ENCODE measurements around the gene ATRX.
"Not testable (repeated sequence)": the region's sequence is repeated elsewhere in the genome, so short reads cannot be mapped to it uniquely, and the experiment has no call there.

The ATRX gene

DNA sequence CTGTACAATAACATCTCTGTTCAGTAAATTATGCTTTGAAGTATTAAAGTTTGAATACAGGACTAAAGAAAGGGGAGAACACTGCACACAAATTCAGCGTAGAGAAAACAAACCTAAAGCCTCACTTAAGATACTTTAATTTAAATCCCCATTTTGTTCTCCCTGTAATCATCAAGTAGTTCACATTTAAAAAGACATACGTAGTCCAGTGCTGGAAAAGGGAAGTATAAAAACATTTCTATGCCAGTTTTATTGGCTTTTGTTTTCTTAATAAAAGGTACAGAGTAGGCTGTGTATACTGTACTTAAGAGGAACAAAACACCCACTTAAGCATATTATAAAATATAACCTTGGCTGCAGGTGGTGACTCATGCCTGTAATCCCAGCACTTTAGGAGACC, 237.3 kb downstream of the ATRX start:
- in situ Hi-C loops (cut with MboI; ENCODE audit: low sequenced_read_pairs): no loop called here
- no peaks in the 10 kb centered on the region for H3K27me3 ChIP-seq (ENCODE audit: low read depth)
- H3K4me3 ChIP-seq: no peak overlapping the region
- H3K9me3 ChIP-seq: no peaks in the 10 kb centered on the region
- H3K4me1 ChIP-seq: peaks cover 10% of the 10 kb centered on the region
- H3K36me3 ChIP-seq (replicated peaks): no peaks in the 10 kb centered on the region
- peak; percentile 59 to 94 for DNase-seq (ENCODE audit: low spot score in 2 of 2)

DNA sequence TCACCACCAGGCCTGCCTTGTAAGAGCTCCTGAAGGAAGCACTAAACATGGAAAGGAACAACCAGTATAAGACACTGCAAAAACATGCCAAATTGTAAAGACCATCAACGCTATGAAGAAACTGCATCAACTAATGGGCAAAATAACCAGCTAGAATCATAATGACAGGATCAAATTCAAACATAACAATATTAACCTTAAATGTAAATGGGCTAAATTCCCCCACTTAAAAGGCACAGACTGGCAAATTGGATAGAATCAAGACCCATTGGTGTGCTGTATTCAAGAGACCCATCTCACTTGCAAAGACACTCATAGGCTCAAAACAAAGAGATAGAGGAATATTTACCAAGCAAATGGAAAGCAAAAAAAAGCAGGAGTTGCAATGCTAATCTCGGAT, 246.2 kb downstream of the ATRX start:
- H3K36me3 ChIP-seq (replicated peaks); H3K4me3 ChIP-seq; DNase-seq (ENCODE audit: low spot score in 2 of 2); H3K27me3 ChIP-seq (ENCODE audit: low read depth); H3K9me3 ChIP-seq; in situ Hi-C loops (cut with MboI; ENCODE audit: low sequenced_read_pairs); H3K4me1 ChIP-seq: not testable (repeated sequence)

DNA sequence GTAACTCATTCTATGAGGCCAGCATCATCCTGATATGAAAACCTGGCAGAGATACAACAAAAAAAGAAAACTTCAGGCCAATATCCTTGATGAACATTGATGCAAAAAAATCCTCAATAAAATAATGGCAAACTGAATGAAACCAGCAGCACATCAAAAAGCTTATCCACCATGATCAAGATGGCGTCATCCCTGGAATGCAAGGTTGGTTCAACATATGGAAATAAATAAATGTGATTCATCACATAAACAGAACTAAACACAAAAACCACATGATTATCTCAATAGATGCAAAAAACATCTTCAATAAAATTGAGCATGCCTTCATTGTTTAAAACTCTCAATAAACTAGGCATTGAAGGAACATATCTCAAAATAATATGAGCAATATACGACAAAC, 254.8 kb downstream of the ATRX start:
- H3K4me1 ChIP-seq: peaks cover 17% of the 10 kb centered on the region
- DNase-seq (ENCODE audit: low spot score in 2 of 2); H3K36me3 ChIP-seq (replicated peaks); H3K4me3 ChIP-seq; in situ Hi-C loops (cut with MboI; ENCODE audit: low sequenced_read_pairs); H3K27me3 ChIP-seq (ENCODE audit: low read depth); H3K9me3 ChIP-seq: not testable (repeated sequence)

DNA sequence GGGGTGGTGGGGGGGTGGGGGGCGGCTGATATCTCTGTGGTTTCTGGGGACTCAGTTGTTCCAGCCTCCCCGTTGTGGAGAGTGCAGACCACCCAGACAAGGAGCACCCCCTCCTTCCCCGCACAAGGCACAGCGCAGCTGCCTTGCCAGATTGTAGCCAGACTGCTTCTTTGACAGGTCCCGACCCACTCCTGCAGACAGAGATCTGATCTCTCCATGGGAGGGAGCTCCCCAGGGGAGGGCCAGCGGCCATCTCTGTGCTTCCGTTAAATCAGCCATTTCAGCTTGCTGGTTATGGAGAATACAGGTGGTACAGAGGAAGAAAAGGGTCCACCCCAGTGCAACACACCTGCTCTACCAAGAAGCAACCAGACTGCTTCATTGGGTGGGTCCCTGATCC, 258.0 kb downstream of the ATRX start:
- Histone ChIP-seq H3K4me1 (peaks cover 17% of the 10 kb centered on the region), H3K36me3 (replicated peaks) (no peaks in the 10 kb centered on the region), H3K27me3 (ENCODE audit: low read depth) (no peaks in the 10 kb centered on the region), H3K4me3 (no peak overlapping the region), H3K9me3 (no peaks in the 10 kb centered on the region)
- in situ Hi-C loops (cut with MboI; ENCODE audit: low sequenced_read_pairs): no loop called here
- DNase-seq (ENCODE audit: low spot score in 2 of 2): no peak

DNA sequence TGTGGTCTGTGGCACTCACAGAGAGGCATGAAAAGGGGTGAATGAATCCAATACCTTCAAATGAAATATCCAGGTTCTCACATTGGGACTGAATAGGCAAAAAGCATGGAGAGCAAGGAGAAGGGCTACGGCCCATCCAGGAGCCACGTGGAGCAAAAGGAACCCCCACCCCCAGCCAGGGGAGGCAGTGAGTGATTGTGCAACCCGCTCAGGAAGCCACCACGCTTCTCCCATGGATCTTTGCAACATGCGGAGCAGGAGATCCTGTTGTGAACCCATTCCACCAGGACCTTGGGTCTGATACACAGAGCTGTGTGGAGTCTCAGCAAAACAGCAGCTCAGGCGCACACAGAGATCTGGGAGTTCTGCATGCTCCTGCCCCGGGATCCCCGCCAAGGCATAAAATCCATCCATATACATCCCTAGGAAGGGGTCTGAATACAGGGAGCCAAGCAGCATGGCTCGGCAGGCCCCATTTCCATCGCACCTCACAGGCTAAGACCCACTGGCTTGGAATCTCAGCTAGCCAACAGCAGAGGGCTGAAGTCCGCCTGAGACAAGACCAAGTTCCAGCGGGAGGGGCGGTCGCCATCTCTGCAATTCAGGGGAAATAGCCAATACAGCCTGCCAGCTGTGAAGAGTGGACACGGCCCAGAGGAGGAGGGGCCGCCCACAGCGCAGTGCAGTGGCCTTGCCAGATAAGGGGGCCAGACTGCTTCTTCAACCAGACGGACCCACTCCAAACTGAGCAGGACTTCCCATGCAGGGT, 258.6 kb downstream of the ATRX start:
- Histone ChIP-seq H3K4me1 (peaks cover 17% of the 10 kb centered on the region), H3K27me3 (ENCODE audit: low read depth) (no peaks in the 10 kb centered on the region), H3K9me3 (no peaks in the 10 kb centered on the region), H3K4me3 (no peak overlapping the region), H3K36me3 (replicated peaks) (0 out of 2 replicates have a peak, but pooled peaks cover 4% of the 10 kb centered on the region)
- peak in 1 of 2 experiments; percentile 66 for DNase-seq (ENCODE audit: low spot score in 2 of 2)
- in situ Hi-C loops (cut with MboI; ENCODE audit: low sequenced_read_pairs): no loop called here

DNA sequence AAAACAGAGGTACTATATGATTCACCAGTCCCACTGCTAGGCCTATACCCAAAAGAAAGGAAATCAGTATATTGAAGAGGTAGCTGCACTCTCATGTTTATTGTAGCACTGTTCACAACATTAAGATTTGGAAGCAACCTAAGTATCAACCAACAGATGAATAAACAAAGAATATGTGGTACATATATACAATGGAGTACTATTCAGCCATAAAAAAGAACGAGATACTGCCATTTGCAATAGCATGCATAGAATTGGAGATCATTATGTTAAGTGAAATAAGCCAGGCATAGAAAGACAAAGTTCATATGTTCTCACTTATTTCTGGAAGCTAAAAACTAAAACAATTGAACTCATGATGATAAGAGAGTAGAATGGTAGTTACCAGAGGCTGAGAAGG, 266.3 kb downstream of the ATRX start:
- H3K4me3 ChIP-seq: no peak overlapping the region
- DNase-seq (ENCODE audit: low spot score in 2 of 2): no peak
- peaks cover 2% of the 10 kb centered on the region for H3K9me3 ChIP-seq
- H3K27me3 ChIP-seq (ENCODE audit: low read depth): no peaks in the 10 kb centered on the region
- H3K36me3 ChIP-seq (replicated peaks): peaks cover 28% of the 10 kb centered on the region
- in situ Hi-C loops (cut with MboI; ENCODE audit: low sequenced_read_pairs): no loop called here
- no peaks in the 10 kb centered on the region for H3K4me1 ChIP-seq

DNA sequence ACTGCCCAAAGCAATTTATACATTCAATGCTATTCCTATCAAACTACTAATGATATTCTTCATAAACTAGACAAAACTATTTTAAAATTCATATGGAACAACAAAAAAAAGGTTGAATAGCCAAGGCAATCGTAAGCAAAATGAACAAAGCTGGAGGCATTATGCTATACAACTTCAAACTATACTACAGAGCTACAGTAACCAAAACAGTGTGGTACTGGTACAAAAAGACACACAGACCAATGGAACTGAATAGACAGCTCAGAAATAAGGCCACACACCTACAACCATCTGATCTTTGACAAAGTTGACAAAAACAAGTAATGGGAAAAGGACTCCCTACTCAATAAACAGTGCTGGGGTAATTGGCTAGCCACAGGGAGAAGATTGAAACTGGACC, 271.8 kb downstream of the ATRX start:
- H3K4me1 ChIP-seq: no peaks in the 10 kb centered on the region
- in situ Hi-C loops (cut with MboI; ENCODE audit: low sequenced_read_pairs): no loop called here
- H3K4me3 ChIP-seq: no peak overlapping the region
- H3K27me3 ChIP-seq (ENCODE audit: low read depth): no peaks in the 10 kb centered on the region
- H3K9me3 ChIP-seq: peaks cover 8% of the 10 kb centered on the region
- H3K36me3 ChIP-seq (replicated peaks): peaks cover 16% of the 10 kb centered on the region
- no peak for DNase-seq (ENCODE audit: low spot score in 2 of 2)

DNA sequence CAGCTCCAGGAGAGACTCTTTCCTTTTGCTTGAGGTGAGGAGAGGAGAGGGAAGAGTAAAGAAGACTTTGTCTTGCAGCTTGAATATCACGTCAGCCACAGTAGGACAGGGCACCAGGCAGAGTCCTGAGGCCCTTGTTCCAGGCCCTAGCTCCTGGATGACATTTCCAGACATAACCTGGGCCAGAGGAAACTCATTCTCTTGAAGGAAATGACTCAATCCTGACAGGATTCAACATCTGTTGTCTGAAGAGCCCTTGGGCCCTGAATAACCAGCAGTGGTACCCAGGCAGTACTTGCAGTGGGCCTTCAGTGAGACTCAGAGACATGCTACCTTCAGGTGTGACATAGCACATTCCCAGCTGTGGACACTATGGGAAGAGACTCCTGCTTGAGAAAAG, 276.0 kb downstream of the ATRX start:
- in situ Hi-C loops (cut with MboI; ENCODE audit: low sequenced_read_pairs): no loop called here

DNA sequence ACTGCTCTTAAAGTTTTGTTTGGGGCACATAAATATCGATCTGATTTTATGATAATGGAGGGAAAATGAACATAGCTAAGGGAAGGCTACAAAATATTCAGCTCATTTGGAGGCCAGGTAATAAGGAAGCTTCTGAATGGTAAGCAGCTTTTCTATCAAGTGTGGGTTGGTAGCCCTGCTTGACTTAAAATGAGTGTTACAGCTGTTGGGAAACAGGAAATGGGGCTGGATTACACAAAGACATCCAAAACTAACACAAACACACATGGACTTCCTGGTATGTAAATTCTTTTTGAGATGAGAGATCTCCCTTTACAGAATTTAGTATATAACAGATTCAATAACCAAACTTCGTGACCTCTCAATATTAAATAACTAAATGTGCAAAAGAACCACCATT, 280.8 kb downstream of the ATRX start:
- H3K27me3 ChIP-seq (ENCODE audit: low read depth): no peaks in the 10 kb centered on the region
- in situ Hi-C loops (cut with MboI; ENCODE audit: low sequenced_read_pairs): no loop called here

More for the DNA sequence above, 276.0 kb downstream of the ATRX start:
- H3K36me3 ChIP-seq (replicated peaks): peaks cover 13% of the 10 kb centered on the region
- no peak for DNase-seq (ENCODE audit: low spot score in 2 of 2)
- no peak overlapping the region for H3K4me3 ChIP-seq
- peaks cover 4% of the 10 kb centered on the region; the same call in 1 of the 2 replicates for H3K4me1 ChIP-seq
- H3K27me3 ChIP-seq (ENCODE audit: low read depth): no peaks in the 10 kb centered on the region
- H3K9me3 ChIP-seq: peaks cover 6% of the 10 kb centered on the region; the same call in 1 of the 2 replicates

DNA sequence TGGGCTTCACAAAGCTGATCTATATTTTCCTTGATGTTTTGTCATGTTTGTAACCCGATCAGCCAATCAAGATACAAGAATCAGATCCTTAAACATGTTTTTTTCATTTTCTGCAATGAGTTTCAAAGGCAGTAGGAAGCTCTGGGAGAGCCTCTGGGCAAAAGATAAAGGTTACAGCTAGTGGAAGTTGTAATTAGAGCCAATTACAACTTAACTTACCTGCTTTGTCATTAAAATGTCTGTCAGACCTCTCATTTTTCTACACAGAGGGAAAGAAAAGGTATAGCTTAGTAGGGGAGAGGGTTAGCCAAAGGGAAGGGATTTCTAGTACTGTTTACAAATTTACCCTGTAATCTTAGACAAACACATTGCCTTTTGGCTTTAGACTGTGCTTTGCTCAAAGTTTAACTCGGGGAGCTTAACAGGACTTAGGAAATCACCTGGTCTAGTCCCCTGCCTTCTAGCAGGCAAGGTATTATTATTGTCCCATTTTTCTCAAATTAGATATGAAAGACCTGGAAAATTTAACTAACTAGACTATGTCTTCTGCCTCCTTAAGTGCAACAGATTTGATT, 283.0 kb downstream of the ATRX start:
- H3K9me3 ChIP-seq: no peaks in the 10 kb centered on the region
- H3K4me1 ChIP-seq: no peaks in the 10 kb centered on the region
- H3K27me3 ChIP-seq (ENCODE audit: low read depth): no peaks in the 10 kb centered on the region
- H3K36me3 ChIP-seq (replicated peaks): peaks cover 5% of the 10 kb centered on the region; the same call in 1 of the 2 replicates
- peak in 1 of 2 experiments; percentile 41 for DNase-seq (ENCODE audit: low spot score in 2 of 2)
- H3K4me3 ChIP-seq: no peak overlapping the region
- in situ Hi-C loops (cut with MboI; ENCODE audit: low sequenced_read_pairs): no loop called here

More for the DNA sequence above, 280.8 kb downstream of the ATRX start:
- no peak overlapping the region for H3K4me3 ChIP-seq
- peaks cover 5% of the 10 kb centered on the region; the same call in 1 of the 2 replicates for H3K36me3 ChIP-seq (replicated peaks)
- peaks cover 4% of the 10 kb centered on the region; the same call in 1 of the 2 replicates for H3K4me1 ChIP-seq
- H3K9me3 ChIP-seq: no peaks in the 10 kb centered on the region
- no peak for DNase-seq (ENCODE audit: low spot score in 2 of 2)

DNA sequence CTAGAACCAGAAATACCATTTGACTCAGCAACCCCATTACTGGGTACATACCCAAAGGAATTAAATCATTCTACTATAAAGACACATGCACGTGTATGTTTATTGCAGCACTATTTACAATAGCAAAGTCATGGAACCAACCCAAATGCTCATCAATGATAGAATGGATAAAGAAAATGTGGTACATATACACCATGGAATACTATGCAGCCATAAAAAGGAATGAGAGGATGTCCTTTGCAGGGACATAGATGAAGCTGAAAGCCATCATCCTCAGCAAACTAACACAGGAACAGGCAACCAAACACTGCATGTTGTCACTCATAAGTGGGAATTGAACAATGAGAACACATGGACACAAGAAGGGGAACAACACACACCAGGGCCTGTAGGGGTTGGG, 285.9 kb downstream of the ATRX start:
- DNase-seq (ENCODE audit: low spot score in 2 of 2); H3K4me1 ChIP-seq; H3K9me3 ChIP-seq; H3K4me3 ChIP-seq; H3K36me3 ChIP-seq (replicated peaks); in situ Hi-C loops (cut with MboI; ENCODE audit: low sequenced_read_pairs); H3K27me3 ChIP-seq (ENCODE audit: low read depth): not testable (repeated sequence)

DNA sequence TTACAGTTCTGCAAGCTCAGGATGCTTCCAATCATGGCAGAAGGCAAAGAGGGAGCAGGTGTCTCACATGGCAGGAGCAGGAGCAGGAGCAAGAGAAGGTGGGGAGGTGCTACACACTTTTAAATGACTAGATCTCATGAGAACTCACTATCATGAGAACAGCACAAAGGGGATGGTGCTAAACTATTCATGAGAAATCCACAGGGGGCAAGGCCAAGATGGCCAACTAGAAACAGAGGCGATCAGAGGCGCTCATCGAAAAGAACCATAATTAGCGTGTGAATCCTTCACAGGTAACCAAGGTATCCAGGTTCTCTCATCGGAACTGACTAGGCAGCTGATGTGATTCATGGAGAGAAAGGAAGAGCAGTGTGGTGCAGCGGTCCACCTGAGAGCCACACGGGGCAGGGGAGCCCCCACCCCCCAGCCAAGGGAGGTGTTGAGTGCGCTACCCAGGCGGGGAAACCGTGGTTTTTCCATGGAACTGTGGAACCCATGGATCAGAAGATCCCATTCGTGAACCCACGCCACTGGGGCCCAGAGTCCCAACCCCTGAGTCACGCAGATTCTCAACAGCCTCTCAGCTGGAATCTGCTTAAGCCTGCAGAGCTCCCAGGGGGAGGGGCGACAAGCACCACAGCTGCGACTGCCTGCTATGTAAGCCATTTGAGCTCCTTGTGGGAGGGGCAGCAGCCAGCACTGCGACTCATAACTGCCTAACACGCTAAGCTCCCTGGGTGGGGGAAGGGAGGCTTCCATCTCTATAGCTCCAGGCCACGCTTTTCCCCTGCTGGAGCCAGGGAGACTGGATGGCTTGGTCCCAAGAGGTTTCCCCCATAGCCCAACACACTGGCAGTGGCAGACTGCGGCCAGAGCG, 292.1 kb downstream of the ATRX start:
- DNase-seq (ENCODE audit: low spot score in 2 of 2): peak; percentile 84 to 95
- H3K4me3 ChIP-seq: no peak overlapping the region

DNA sequence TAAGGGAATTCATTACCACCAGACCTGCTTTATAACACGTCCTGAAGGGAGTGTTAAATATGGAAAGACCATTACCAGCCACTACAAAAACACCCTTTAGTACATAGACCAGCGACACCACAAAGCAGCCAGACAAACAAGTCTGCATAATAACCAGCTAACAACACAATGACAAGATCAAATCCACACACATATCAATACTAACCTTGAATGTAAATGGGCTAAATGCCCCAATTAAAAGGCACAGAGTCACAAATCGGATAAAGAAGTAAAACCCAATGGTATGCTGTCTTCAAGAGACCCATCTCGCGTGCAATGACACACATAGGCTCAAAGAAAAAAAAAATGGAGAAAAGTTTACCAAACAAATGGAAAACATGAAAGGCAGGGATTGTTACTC, 302.0 kb downstream of the ATRX start:
- Histone ChIP-seq H3K36me3 (replicated peaks) (no peaks in the 10 kb centered on the region), H3K4me1 (peaks cover 10% of the 10 kb centered on the region), H3K4me3 (no peak overlapping the region), H3K9me3 (peaks cover 2% of the 10 kb centered on the region; the same call in 1 of the 2 replicates), H3K27me3 (ENCODE audit: low read depth) (no peaks in the 10 kb centered on the region)
- in situ Hi-C loops (cut with MboI; ENCODE audit: low sequenced_read_pairs): no loop called here
- no peak for DNase-seq (ENCODE audit: low spot score in 2 of 2)

More for the DNA sequence above, 292.1 kb downstream of the ATRX start:
- Histone ChIP-seq H3K4me1 (peaks cover 11% of the 10 kb centered on the region), H3K36me3 (replicated peaks) (no peaks in the 10 kb centered on the region), H3K27me3 (ENCODE audit: low read depth) (no peaks in the 10 kb centered on the region), H3K9me3 (no peaks in the 10 kb centered on the region)
- in situ Hi-C loops (cut with MboI; ENCODE audit: low sequenced_read_pairs): no loop called here

DNA sequence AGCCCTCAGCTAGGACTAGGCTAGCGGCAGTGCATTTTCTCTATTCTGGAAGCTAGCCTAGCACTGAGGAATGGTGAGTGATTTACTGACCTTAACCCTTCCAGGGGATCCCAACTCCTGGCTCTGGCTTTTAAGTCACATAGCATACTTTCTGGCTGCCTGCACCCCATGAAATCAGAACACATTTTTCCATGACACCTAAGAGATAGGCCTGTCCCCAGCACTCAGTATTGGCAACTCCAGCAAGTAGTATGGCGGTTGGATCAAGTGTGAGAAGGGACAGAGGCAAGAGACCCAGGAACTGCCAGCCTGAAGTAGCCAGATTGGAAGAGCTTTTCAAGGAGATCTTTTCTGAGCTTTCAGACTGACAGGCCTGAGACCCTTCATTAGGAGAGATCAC, 330.6 kb downstream of the ATRX start:
- in situ Hi-C loops (cut with MboI; ENCODE audit: low sequenced_read_pairs): no loop called here
- DNase-seq (ENCODE audit: low spot score in 2 of 2): no peak
- H3K9me3 ChIP-seq: no peaks in the 10 kb centered on the region
- no peaks in the 10 kb centered on the region for H3K36me3 ChIP-seq (replicated peaks)
- H3K4me3 ChIP-seq: no peak overlapping the region
- H3K27me3 ChIP-seq (ENCODE audit: low read depth): no peaks in the 10 kb centered on the region
- no peaks in the 10 kb centered on the region for H3K4me1 ChIP-seq
